Sigmoid colon (tissue), 4 donors: Measurements from ENCODE around the gene COX4I1.

Experiments
- CTCF ChIP-seq, 4 experiments: fragments of 450-650 bp in 3 of 4; fragments of 200-600 bp in 1 of 4; IDR thresholded peaks; one replicate each; pipeline ENCODE4 v1.5.1; 2016 to 2019; ENCODE audit warnings: antibody characterized with exemption in 4 of 4, mild to moderate bottlenecking in 3 of 4, moderate library complexity in 2 of 4
- EP300 ChIP-seq, 4 donors: sonication (generic); formaldehyde crosslinking; IDR thresholded peaks; one replicate each; pipeline ENCODE4 v1.6.1; 2017; ENCODE audit warnings: antibody characterized with exemption in 4 of 4
- POLR2A ChIP-seq, 2 donors: fragments of 450-650 bp; IDR thresholded peaks; one replicate each; pipeline ENCODE4 v1.6.1; 2016; ENCODE audit warnings: antibody characterized with exemption in 2 of 2, mild to moderate bottlenecking in 2 of 2, moderate library complexity in 2 of 2
- POLR2AphosphoS5 ChIP-seq, 4 donors: sonication (generic); formaldehyde crosslinking; IDR thresholded peaks; one replicate each; pipeline ENCODE4 v1.6.1; 2017; ENCODE audit warnings: antibody characterized with exemption in 4 of 4

GRCh38 chr16:85749771-85750145, 49.7 kb upstream of the COX4I1 start:
- TF ChIP-seq CTCF (IDR thresholded peaks at IDR 0.05) (no peak), EP300 (IDR thresholded peaks at IDR 0.05) (no peak), POLR2A (IDR thresholded peaks at IDR 0.05) (no peak), POLR2AphosphoS5 (IDR thresholded peaks at IDR 0.05) (no peak)
